ENCODE results near the gene CPPED1. TPM values are rescaled to one million over a fixed set of nuclear protein-coding genes. Genes with fewer than 3 reads are reported as not detected.

Gene CPPED1
- total RNA-seq, 1 experiment from 2014 or later, result 34.9 TPM

DNA sequence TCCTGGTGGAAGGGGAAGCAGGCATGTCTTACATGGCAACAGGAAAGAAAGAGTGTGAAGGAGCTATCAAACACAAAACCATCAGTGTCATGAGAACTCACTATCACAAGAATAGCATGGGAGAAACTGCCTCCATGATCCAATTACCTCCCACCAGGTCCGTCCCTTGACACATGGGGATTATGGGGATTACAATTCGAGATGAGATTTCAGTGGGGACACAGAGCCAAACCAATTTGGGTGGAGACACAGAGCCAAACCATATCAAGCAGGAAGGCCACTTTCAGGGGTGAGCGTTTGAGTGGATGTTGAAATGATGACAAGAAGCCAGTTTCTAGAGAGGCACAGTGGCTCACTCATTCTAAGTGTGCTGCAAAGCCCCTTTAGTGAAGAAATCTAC lies 143.8 kb downstream of the CPPED1 start:
- no peak for DNase-seq
- TF ChIP-seq, protein P1, sequence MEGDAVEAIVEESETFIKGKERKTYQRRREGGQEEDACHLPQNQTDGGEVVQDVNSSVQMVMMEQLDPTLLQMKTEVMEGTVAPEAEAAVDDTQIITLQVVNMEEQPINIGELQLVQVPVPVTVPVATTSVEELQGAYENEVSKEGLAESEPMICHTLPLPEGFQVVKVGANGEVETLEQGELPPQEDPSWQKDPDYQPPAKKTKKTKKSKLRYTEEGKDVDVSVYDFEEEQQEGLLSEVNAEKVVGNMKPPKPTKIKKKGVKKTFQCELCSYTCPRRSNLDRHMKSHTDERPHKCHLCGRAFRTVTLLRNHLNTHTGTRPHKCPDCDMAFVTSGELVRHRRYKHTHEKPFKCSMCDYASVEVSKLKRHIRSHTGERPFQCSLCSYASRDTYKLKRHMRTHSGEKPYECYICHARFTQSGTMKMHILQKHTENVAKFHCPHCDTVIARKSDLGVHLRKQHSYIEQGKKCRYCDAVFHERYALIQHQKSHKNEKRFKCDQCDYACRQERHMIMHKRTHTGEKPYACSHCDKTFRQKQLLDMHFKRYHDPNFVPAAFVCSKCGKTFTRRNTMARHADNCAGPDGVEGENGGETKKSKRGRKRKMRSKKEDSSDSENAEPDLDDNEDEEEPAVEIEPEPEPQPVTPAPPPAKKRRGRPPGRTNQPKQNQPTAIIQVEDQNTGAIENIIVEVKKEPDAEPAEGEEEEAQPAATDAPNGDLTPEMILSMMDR (IDR thresholded peaks at IDR 0.05; ENCODE audit: insufficient read depth in 1 of 2, low read depth in 1 of 2, low read length in 1 of 2, severe bottlenecking in 1 of 2, unreplicated experiment in 1 of 2), result no peak
- intact Hi-C loops (cut with micrococcal nuclease; ENCODE audit: unreplicated experiment), result no loop called here
- Histone ChIP-seq H3K4me3 (ENCODE audit: low read depth, low read length) (no peak overlapping the region), H3K4me1 (no peaks in the 10 kb centered on the region), H3K9me3 (no peaks in the 10 kb centered on the region), H3K36me3 (ENCODE audit: control insufficient read depth, insufficient read depth, low read length) (no peaks in the 10 kb centered on the region; the same call in 1 of the 2 replicates), H3K27me3 (replicated peaks; ENCODE audit: control insufficient read depth, insufficient read depth, low read length) (no peaks in the 10 kb centered on the region)
- ChIA-PET POLR2A (no interaction called here), CTCF (no interaction called here)
- no TSS peak for BruUV-seq (replicated peaks)
- no peak overlapping the region for H3K4me3 Mint-ChIP-seq (ENCODE audit: unreplicated experiment)
- no peaks in the 10 kb centered on the region for H3K4me1 Mint-ChIP-seq (ENCODE audit: low read depth, unreplicated experiment)
- H3K9me3 Mint-ChIP-seq (ENCODE audit: unreplicated experiment), result peaks cover 11% of the 10 kb centered on the region
- no peak overlapping the region for H3K27ac Mint-ChIP-seq (ENCODE audit: unreplicated experiment)
- peaks cover 12% of the 10 kb centered on the region for H3K36me3 Mint-ChIP-seq (ENCODE audit: insufficient read depth, unreplicated experiment)
- H3K27me3 Mint-ChIP-seq (ENCODE audit: insufficient read depth, unreplicated experiment), result no peaks in the 10 kb centered on the region

DNA sequence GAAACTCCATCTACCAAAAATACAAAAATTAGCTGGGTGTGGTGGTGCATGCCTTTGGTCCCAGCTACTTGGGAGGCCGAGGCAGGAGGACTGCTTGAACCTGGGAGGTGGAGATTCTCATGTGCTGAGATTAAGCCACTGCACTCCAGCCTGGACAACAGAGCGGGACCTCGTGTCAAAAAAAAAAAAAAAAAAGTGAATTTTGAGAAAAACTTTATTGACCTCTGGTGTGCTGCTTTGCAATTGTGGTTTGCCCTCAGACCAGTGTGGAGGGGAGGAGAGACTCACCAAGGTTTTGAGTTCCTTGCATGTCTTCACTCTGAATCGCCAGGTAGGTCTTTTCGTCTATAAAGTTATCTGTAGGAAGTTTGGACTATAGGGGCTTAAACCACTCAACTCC lies 145.2 kb downstream of the CPPED1 start:
- Mint-ChIP-seq H3K4me3 (ENCODE audit: unreplicated experiment) (no peak overlapping the region), H3K9me3 (ENCODE audit: unreplicated experiment) (peaks cover 11% of the 10 kb centered on the region), H3K4me1 (ENCODE audit: low read depth, unreplicated experiment) (no peaks in the 10 kb centered on the region), H3K36me3 (ENCODE audit: insufficient read depth, unreplicated experiment) (no peaks in the 10 kb centered on the region), H3K27ac (ENCODE audit: unreplicated experiment) (no peak overlapping the region), H3K27me3 (ENCODE audit: insufficient read depth, unreplicated experiment) (no peaks in the 10 kb centered on the region)
- Histone ChIP-seq H3K27me3 (replicated peaks; ENCODE audit: control insufficient read depth, insufficient read depth, low read length) (no peaks in the 10 kb centered on the region), H3K9me3 (no peaks in the 10 kb centered on the region), H3K4me1 (no peaks in the 10 kb centered on the region), H3K4me3 (ENCODE audit: low read depth, low read length) (no peak overlapping the region), H3K36me3 (ENCODE audit: control insufficient read depth, insufficient read depth, low read length) (no peaks in the 10 kb centered on the region; the same call in 1 of the 2 replicates)
- intact Hi-C loops (cut with micrococcal nuclease; ENCODE audit: unreplicated experiment), result no loop called here
- ChIA-PET POLR2A (no interaction called here), CTCF (no interaction called here)
- DNase-seq, result no peak
- BruUV-seq (replicated peaks), result no TSS peak
- TF ChIP-seq, protein P1 (IDR thresholded peaks at IDR 0.05; ENCODE audit: insufficient read depth in 1 of 2, low read depth in 1 of 2, low read length in 1 of 2, severe bottlenecking in 1 of 2, unreplicated experiment in 1 of 2), result no peak

DNA sequence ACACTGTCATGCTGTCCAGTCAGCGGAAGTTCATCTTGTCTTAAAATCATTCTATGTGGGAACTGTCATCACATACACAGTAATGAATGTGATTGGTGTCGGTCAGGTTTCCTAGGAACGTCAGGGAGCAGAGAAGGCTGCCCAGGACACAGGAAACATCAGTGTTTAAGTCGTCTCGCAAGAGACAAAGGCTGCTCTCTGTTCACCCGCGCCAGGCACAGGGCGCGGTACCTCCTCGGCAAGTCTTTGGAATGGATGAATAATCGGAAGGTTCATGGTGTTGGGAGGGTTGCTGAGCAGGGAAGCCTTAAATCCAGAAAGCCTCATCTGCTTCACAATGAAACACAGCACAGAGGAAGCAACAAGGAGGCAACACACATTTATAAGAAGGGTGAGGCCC lies 148.2 kb downstream of the CPPED1 start:
- Mint-ChIP-seq H3K27ac (ENCODE audit: unreplicated experiment) (no peak overlapping the region), H3K27me3 (ENCODE audit: insufficient read depth, unreplicated experiment) (no peaks in the 10 kb centered on the region), H3K9me3 (ENCODE audit: unreplicated experiment) (peaks cover 11% of the 10 kb centered on the region), H3K4me1 (ENCODE audit: low read depth, unreplicated experiment) (no peaks in the 10 kb centered on the region), H3K4me3 (ENCODE audit: unreplicated experiment) (no peak overlapping the region), H3K36me3 (ENCODE audit: insufficient read depth, unreplicated experiment) (no peaks in the 10 kb centered on the region)
- intact Hi-C loops (cut with micrococcal nuclease; ENCODE audit: unreplicated experiment), result no loop called here
- CTCF ChIA-PET, result no interaction called here
- no TSS peak for BruUV-seq (replicated peaks)
- H3K4me1 ChIP-seq, result no peaks in the 10 kb centered on the region
- DNase-seq, result no peak
- H3K27me3 ChIP-seq (replicated peaks; ENCODE audit: control insufficient read depth, insufficient read depth, low read length), result no peaks in the 10 kb centered on the region
- H3K4me3 ChIP-seq (ENCODE audit: low read depth, low read length), result no peak overlapping the region
- TF ChIP-seq, protein P1 (IDR thresholded peaks at IDR 0.05; ENCODE audit: insufficient read depth in 1 of 2, low read depth in 1 of 2, low read length in 1 of 2, severe bottlenecking in 1 of 2, unreplicated experiment in 1 of 2), result no peak
- no peaks in the 10 kb centered on the region for H3K9me3 ChIP-seq
- H3K36me3 ChIP-seq (ENCODE audit: control insufficient read depth, insufficient read depth, low read length), result no peaks in the 10 kb centered on the region
- POLR2A ChIA-PET, result no interaction called here
